HTERT RPE-1 (cell line): Measurements from ENCODE around the gene POPDC3.

ENCODE experiments used
- in situ Hi-C: fragments of 300-500 bp; cut with MboI; formaldehyde crosslinking; loops from 4 replicates; pipeline ENCODE4 v1.14.3; 2020; ENCODE audit warnings: low sequenced_read_pairs

POPDC3 gene

GRCh38 chr6:105153676-105154075, 26.1 kb downstream of the POPDC3 start:
- in situ Hi-C loops = no loop called here

GRCh38 chr6:105152880-105153279, 26.9 kb downstream of the POPDC3 start:
- in situ Hi-C loops = no loop called here

- in situ Hi-C loops = no loop called here
Observed at GRCh38 chr6:105151644-105152043, 28.2 kb downstream of the POPDC3 start.

GRCh38 chr6:105138141-105138540, 41.7 kb downstream of the POPDC3 start:
- in situ Hi-C loops = no loop called here

- in situ Hi-C loops = no loop called here
Observed at GRCh38 chr6:105137388-105137787, 42.4 kb downstream of the POPDC3 start.

- in situ Hi-C loops = no loop called here
Observed at GRCh38 chr6:105136431-105137350, 43.1 kb downstream of the POPDC3 start.

- in situ Hi-C loops = no loop called here
Observed at GRCh38 chr6:105135907-105136430, 43.8 kb downstream of the POPDC3 start.

- in situ Hi-C loops = no loop called here
Observed at GRCh38 chr6:105135056-105135455, 44.8 kb downstream of the POPDC3 start.

- in situ Hi-C loops = no loop called here
Observed at GRCh38 chr6:105122717-105123116, 57.1 kb downstream of the POPDC3 start.

GRCh38 chr6:105121981-105122380, 57.8 kb downstream of the POPDC3 start:
- in situ Hi-C loops = no loop called here

- in situ Hi-C loops = no loop called here
Observed at GRCh38 chr6:105120570-105120969, 59.2 kb downstream of the POPDC3 start.

- in situ Hi-C loops = no loop called here
Observed at GRCh38 chr6:105116150-105116549, 63.7 kb downstream of the POPDC3 start.

GRCh38 chr6:105113422-105113821, 66.4 kb downstream of the POPDC3 start:
- in situ Hi-C loops = no loop called here

- in situ Hi-C loops = no loop called here
Observed at GRCh38 chr6:105112577-105112976, 67.2 kb downstream of the POPDC3 start.

GRCh38 chr6:105111871-105112270, 67.9 kb downstream of the POPDC3 start:
- in situ Hi-C loops = no loop called here

GRCh38 chr6:105111105-105111504, 68.7 kb downstream of the POPDC3 start:
- in situ Hi-C loops = no loop called here

- in situ Hi-C loops = no loop called here
Observed at GRCh38 chr6:105109955-105110895, 69.6 kb downstream of the POPDC3 start.

- in situ Hi-C loops = no loop called here
Observed at GRCh38 chr6:105108631-105109262, 71.1 kb downstream of the POPDC3 start.
